GM18498 (cell line): ENCODE results near the gene USP51.
"Not testable (repeated sequence)": the region's sequence is repeated elsewhere in the genome, so short reads cannot be mapped to it uniquely, and the experiment has no call there.

Experiments
- ATAC-seq: cut with Tn5 transposase; IDR thresholded peaks from one replicate; pipeline ENCODE4 v1.9.1; 2021; ENCODE audit warnings: mild to moderate bottlenecking, moderate library complexity; ENCODE audit not compliant: unreplicated experiment

USP51 gene

GRCh38 chrX:55465791-55466190 lies 23.9 kb downstream of the USP51 start:
- ATAC-seq: not testable (repeated sequence)

GRCh38 chrX:55465108-55465507 lies 24.5 kb downstream of the USP51 start:
- not testable (repeated sequence) for ATAC-seq

GRCh38 chrX:55464050-55464449 lies 25.6 kb downstream of the USP51 start:
- not testable (repeated sequence) for ATAC-seq

DNA sequence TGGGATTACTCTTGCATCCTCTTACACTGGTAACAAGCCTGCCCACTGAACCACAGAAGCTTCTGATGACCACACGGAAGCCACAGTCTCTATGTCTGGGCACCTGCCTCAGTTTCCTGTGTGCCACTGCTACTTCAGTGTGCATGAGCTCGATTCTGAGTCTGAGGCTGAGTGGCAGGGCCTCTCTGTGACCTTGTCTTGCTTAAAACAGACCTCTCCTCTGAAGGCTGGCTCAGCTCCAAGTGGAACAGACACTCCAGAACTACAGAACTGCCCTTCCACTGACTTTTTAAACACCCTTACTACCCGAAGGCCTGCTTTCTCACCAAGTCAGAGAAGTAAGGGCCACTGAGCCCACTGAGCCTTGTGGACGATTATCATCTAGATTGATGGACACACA lies 29.7 kb downstream of the USP51 start:
- not testable (repeated sequence) for ATAC-seq

DNA sequence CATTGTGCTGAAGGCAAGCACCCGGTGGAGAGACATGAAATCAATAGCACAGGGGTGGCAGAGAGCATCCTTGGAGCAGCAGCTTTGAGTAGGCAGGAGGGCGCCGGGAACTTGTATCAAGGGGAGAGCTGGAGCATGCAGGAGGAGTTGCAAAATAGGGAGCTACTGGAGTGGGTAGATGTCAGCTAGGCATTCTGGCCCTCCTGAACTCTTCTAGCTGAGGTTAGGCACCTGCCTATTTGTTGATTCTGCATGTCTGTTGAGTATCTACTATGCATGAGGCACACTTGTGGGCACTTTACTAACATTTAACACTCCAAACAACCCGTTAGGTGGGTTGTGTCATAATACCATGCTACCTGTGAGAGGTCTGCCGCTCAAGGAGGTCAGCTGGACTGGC lies 30.2 kb downstream of the USP51 start:
- ATAC-seq: not testable (repeated sequence)

DNA sequence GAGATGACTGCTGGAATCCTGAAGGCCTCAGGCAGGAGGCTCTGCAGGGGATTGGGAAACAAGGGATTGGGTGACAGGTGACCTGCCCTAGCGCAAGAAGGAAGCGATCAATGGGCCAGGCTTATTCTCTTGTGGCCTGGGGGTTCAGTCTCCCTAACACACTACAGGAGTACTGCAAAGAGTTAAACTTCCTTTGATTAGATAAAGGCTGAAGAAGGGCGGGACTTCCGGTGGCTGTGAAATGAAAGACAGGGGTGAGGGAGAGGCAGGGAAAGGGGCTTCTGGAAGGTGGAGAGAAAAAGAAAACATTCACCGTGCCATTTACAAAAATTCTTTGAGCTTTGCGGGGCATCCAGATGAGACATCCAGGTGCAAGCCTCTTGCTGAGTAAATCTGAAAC lies 33.9 kb downstream of the USP51 start:
- ATAC-seq: not testable (repeated sequence)

GRCh38 chrX:55452833-55453124 lies 36.9 kb downstream of the USP51 start:
- no peak for ATAC-seq

DNA sequence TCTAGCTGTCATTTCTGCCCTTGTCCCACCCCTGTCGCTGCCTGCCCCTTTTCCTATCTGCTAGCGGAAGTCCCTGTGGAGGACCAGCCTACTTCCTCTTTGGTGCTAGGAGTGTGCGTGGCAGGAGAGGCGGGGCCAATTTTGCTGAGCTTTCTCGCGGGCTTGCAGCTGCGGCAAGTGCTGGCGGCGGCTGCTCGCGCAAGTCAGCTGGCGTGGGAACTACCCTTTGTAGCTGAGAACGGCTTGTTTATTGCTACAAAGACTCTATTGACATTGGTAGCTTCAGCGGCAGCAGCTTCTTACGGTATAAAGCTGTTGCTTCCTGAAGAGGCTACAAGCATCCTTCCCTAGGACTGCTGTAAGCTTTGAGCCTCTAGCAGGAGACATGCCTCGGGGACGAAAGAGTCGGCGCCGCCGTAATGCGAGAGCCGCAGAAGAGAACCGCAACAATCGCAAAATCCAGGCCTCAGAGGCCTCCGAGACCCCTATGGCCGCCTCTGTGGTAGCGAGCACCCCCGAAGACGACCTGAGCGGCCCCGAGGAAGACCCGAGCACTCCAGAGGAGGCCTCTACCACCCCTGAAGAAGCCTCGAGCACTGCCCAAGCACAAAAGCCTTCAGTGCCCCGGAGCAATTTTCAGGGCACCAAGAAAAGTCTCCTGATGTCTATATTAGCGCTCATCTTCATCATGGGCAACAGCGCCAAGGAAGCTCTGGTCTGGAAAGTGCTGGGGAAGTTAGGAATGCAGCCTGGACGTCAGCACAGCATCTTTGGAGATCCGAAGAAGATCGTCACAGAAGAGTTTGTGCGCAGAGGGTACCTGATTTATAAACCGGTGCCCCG lies 37.4 kb downstream of the USP51 start, which contains the start of gene MAGEH1:
Gene MAGEH1 (plus strand): TSS at position 138 of the 843 bp plus-strand sequence. CDS start 248 bp downstream, at position 386.
- peak; percentile 99 for ATAC-seq

GRCh38 chrX:55451626-55451989 lies 38.0 kb downstream of the USP51 start:
- ATAC-seq: peak; percentile 39

- ATAC-seq: no peak
Measured at GRCh38 chrX:55451141-55451540, 38.5 kb downstream of the USP51 start.

DNA sequence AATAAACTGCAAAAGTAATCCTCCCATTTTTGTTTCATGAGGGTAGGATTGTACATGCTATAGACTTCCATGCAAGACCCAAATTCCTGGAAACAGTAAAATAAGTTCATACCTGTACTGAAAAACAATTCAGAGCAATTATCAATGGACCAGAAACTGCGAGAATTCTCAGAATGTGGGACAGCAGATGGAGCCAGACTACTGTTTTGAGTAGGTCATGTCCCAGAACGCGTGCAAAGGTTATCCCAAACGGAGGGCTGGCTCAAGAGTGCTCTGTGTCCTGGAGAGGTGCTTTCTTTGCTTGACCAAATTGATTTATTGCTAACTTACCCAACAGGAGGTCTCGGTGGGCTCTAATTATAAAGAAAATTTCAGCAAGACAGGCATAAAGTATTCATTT lies 39.4 kb downstream of the USP51 start:
- no peak for ATAC-seq

DNA sequence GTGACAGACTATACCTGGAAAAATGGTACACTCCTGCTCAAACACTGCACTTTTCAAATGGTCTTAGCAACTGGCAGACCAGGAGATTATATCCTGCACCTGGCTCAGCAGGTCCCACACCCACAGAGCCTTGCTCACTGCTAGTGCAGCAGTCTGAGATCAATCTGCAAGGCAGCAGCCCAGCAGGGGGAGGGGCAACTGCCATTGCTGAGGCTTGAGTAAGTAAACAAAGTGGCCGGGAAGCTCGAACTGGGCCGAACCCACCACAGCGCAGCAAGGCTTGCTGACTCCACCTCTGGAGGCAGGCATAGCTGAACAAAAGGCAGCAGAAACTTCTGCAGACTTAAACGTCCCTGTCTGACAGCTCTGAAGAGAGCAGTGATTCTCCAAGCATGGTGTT lies 46.2 kb downstream of the USP51 start:
- not testable (repeated sequence) for ATAC-seq
